ENCODE data around the gene FBXO9.

The FBXO9 gene

GRCh38 chr6:53139841-53140413 lies 74.7 kb downstream of the FBXO9 start:
- no peak for DNase-seq

- DNase-seq = no peak
These were observed 77.6 kb downstream of the FBXO9 start for GRCh38 chr6:53142810-53143209.

GRCh38 chr6:53143710-53144109 lies 78.5 kb downstream of the FBXO9 start:
- DNase-seq = no peak

GRCh38 chr6:53144802-53145201 lies 79.6 kb downstream of the FBXO9 start:
- DNase-seq = no peak

- no peak for DNase-seq
These were observed 83.5 kb downstream of the FBXO9 start, which contains the start of gene GCM1 for GRCh38 chr6:53148684-53149083. TSS of gene GCM1 (minus strand) at chr6:53148841. CDS start at chr6:53145632, 3,209 bp downstream.

Measured in NCI-H748 treated with DMSO at 0.1 percent for 48 hours (cell line).